ENCODE data around the gene CDH6.

Gene CDH6

DNA sequence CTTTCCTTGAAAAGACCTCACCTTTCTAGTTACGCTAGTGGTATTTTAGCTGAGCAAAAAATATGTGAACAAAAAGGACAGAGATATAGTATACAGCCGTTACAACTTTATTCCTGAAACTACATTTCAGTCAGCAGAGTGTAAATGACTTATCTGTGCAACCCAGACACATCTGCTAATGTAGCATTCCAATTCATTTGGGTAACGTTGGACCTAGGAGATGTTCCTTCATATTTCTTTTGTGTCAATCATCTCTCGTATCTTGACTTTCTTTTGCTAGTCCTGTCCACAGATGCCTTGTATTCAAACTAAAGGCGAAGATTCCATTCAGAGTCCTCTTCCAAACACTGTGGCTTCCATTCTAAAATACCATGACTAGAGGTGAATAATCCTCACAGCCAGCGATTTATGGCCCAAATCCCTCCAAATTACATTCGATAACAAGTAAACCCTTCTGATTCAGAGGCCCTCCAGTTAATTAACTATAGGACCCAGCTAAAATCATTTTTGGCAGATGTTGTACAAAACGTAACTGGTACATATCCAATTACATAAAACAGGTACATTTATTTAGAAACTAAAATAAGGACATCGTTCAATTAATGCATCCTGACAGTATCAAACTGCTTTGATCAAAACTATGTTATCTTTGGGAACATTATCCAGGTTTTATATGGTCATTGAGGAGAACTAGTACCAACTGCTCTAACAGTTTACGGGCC lies 182.7 kb downstream of the CDH6 start:
- TF ChIP-seq, protein P1, sequence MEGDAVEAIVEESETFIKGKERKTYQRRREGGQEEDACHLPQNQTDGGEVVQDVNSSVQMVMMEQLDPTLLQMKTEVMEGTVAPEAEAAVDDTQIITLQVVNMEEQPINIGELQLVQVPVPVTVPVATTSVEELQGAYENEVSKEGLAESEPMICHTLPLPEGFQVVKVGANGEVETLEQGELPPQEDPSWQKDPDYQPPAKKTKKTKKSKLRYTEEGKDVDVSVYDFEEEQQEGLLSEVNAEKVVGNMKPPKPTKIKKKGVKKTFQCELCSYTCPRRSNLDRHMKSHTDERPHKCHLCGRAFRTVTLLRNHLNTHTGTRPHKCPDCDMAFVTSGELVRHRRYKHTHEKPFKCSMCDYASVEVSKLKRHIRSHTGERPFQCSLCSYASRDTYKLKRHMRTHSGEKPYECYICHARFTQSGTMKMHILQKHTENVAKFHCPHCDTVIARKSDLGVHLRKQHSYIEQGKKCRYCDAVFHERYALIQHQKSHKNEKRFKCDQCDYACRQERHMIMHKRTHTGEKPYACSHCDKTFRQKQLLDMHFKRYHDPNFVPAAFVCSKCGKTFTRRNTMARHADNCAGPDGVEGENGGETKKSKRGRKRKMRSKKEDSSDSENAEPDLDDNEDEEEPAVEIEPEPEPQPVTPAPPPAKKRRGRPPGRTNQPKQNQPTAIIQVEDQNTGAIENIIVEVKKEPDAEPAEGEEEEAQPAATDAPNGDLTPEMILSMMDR (IDR thresholded peaks at IDR 0.05; ENCODE audit: control insufficient read depth, insufficient read depth, low read depth, low read length, missing control alignments): no peak
- no peak overlapping the region for H3K4me3 ChIP-seq (ENCODE audit: control insufficient read depth, low read depth, low read length)

DNA sequence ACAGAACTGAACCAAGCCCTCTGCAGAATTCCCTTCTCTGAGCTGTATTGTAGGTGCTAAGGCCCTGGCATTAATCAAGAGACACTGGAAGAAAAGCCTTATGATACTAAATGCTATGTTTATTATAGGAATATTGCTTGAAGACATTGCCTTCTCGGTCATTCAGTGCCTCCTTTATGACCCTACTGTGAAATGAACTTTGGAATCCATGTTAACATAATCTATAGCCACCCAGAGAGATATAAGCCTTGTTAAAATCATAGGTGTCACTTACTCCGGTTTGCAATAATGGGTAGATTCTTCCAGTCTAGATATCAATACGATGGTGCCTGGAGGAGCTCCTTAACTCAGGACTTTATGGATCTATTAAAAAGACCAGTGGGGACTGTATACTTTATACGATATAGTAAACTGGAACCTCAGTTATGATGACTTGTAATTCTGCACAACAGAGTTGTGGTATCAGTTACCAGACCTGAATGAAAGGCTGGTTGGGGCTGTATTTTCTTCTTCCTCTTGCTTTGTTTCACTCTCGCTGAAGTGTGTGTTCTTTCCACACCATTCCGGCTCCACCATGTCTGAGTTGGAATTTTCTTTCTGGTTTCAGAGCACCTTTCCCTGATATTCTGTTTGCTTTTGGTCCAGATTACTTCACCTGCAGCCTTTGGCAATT lies 183.9 kb downstream of the CDH6 start:
- TF ChIP-seq, protein P1 (IDR thresholded peaks at IDR 0.05; ENCODE audit: control insufficient read depth, insufficient read depth, low read depth, low read length, missing control alignments): no peak
- H3K4me3 ChIP-seq (ENCODE audit: control insufficient read depth, low read depth, low read length): no peak overlapping the region
- no peak for DNase-seq (ENCODE audit: low read depth)

More for the DNA sequence above, 182.7 kb downstream of the CDH6 start:
- no peak for DNase-seq (ENCODE audit: low read depth)

DNA sequence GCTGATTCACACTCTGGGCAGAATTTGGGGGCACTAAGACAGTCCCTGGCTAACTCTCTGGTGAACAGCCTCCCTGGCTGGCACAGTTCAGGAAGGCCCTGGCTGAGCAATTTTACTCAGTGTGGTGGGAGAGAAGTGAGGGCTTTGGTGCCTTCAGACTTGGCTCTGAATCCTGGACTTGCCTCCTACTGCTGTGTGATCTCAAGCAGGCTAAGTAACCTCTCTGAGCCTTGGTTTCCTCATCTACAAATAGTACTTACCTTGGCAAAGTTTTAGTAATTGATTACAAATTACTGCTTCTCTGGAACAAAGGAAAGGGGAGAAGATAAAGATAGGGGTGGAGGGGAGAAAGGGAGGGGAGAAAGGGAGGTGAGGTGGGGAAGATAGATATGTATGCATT lies 184.7 kb downstream of the CDH6 start:
- no peak overlapping the region for H3K4me3 ChIP-seq (ENCODE audit: control insufficient read depth, low read depth, low read length)
- DNase-seq (ENCODE audit: low read depth): no peak
- TF ChIP-seq, protein P1 (IDR thresholded peaks at IDR 0.05; ENCODE audit: control insufficient read depth, insufficient read depth, low read depth, low read length, missing control alignments): no peak

All from AG09309 (cell line).